ENCODE measurements around the gene ICAM5. TPM values are rescaled to one million over a fixed set of nuclear protein-coding genes. Genes with fewer than 3 reads are reported as not detected.

Gene ICAM5
- total RNA-seq, 4 donors from 2014 or later: 0.27 to 0.48 TPM; not detected in 2

- DNase-seq: no peak
- intact Hi-C loops (cut with DNase I; ENCODE audit: low total_unique reads): no loop called here
- no peaks in the 10 kb centered on the region for H3K9me3 ChIP-seq
- in situ Hi-C loops (cut with MboI; ENCODE audit: low pct_ligation_motif_present in 1 of 4, low pct_unique_long_range_greater_than_20kb in 1 of 4, low sequenced_read_pairs in 3 of 4): no loop called here
- H3K27me3 ChIP-seq: no peaks in the 10 kb centered on the region
- no peak overlapping the region for H3K27ac ChIP-seq
- peaks cover 0 to 40% (median 25%) of the 10 kb centered on the region in 4 donors for H3K36me3 ChIP-seq
- TF ChIP-seq CTCF (IDR thresholded peaks at IDR 0.05) (no peak), EP300 (IDR thresholded peaks at IDR 0.05; ENCODE audit: low read depth) (no peak), POLR2A (IDR thresholded peaks at IDR 0.05) (no peak), POLR2AphosphoS5 (IDR thresholded peaks at IDR 0.05) (no peak)
- WGBS, 2 donors (ENCODE audit: low coverage in 1 of 2): 96% methylated on average over 11 of the region's 13 CpGs; no CpG with 5 or more reads in 1 of the 2 donors
- no peak overlapping the region for H3K4me3 ChIP-seq
- peaks cover 0 to 24% (median 16%) of the 10 kb centered on the region in 4 donors for H3K4me1 ChIP-seq
Observed at GRCh38 chr19:10329555-10329954, 39.8 kb downstream of the ICAM5 start.

DNA sequence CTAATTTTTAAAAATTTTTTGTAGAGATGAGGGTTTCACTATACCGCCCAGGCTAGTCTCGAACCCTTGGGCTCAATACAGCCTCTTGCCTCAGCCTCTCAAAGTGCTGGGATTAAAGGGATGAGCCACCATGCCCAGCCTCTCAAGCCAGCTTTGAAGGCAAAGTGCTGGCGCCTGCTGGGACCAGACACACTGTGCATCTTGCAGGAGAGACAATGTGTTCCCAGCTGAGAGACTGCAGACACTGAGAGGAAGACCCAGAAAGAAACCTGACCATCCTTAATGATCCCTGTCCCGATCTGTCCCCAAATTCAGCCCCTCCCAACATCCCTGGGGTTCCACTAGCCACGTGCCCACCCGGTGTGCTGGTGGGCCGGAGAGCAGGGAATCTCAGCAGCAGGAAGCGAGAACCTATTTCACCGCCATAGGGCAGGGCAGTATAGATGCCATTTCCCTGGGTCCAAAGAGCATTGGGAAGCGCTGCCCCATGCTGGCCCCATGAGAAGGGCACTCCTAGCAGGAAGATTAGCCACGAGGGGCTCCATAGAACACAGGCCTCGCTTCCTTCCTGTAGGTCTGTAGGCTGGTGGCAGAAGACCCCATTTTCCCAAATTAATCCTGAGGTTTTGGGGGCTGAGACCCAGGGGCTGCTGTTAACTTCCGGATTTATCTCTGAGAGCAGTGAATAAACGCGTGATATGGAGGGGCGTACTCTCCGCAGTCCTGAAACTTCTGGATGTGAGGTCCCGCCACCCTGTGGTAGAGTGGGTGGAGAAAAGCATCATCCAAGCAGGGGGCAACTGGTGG lies 42.6 kb downstream of the ICAM5 start:
- peak; percentile 71 for DNase-seq
- WGBS, 2 donors (ENCODE audit: low coverage in 1 of 2): 18 to 43% methylated on average over 1 to 18 of the region's 18 CpGs
- TF ChIP-seq POLR2AphosphoS5 (IDR thresholded peaks at IDR 0.05): peak in 1 of 3 donors; percentile 16
- no peak for TF ChIP-seq CTCF (IDR thresholded peaks at IDR 0.05)
- TF ChIP-seq POLR2A (IDR thresholded peaks at IDR 0.05): peak; percentile 19
- in situ Hi-C loops (cut with MboI; ENCODE audit: low pct_ligation_motif_present in 1 of 4, low pct_unique_long_range_greater_than_20kb in 1 of 4, low sequenced_read_pairs in 3 of 4) (no loop called here), intact Hi-C loops (cut with DNase I; ENCODE audit: low total_unique reads) (no loop called here)
- Histone ChIP-seq H3K27ac (peak overlapping the region; percentile 90 to 95 (median 91)), H3K4me3 (peak overlapping the region; percentile 66 to 89 (median 74)), H3K4me1 (peaks cover 0 to 31% (median 18%) of the 10 kb centered on the region in 4 donors), H3K27me3 (no peaks in the 10 kb centered on the region), H3K36me3 (peaks cover 0 to 21% (median 14%) of the 10 kb centered on the region in 4 donors), H3K9me3 (no peaks in the 10 kb centered on the region)

DNA sequence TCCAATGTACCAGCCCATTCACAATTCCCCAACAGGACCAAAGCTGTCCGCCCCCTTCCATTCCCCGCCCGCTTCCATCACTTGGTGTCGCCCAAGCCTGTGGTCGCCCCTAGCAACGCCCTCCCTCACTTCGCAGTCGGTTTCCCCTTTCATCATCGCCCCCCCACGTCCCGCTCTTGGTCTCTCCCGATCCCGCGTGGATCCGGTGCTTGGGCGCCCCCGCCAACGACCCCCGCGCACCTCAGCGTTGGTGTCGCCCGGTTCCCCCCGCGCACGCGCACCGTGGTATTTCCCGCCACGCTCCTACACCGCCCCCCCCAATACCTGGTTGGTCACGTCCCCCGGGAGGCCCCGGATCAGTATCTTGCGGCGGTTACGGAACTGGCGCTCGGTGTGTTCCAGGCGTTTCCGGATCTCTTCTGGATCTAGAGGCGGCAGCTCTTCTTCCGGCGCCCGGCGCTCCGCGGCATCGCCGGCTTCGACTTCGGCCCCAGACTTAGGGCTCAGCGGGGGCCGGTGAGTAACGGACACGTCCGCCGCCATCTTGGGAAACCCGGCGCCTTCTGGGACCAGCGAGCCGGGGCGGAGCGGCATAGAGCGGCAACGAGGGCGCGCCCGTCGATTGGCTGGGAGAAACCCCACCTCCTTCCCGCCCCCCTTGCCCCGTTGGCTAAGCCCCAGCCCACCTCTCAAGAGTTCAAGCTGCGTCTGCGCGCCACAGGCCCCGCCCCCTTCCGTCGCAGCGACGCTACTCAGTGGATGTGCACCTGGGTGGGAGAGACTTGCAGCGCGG lies 43.4 kb downstream of the ICAM5 start, which contains the start of gene RAVER1:
TSS of gene RAVER1 (minus strand) at position 565 of the 793 bp plus-strand sequence. CDS start at position 543, 22 bp downstream.
- no peaks in the 10 kb centered on the region for H3K9me3 ChIP-seq
- no peaks in the 10 kb centered on the region for H3K27me3 ChIP-seq
- peak within 1 kb of the TSS; percentile 90 to 95 (median 91) for H3K27ac ChIP-seq
- TF ChIP-seq EP300 (IDR thresholded peaks at IDR 0.05; ENCODE audit: low read depth): no peak
- no peak for TF ChIP-seq CTCF (IDR thresholded peaks at IDR 0.05)
- TF ChIP-seq POLR2A (IDR thresholded peaks at IDR 0.05): peak; percentile 74
- peak; percentile 81 to 90 (median 90) for TF ChIP-seq POLR2AphosphoS5 (IDR thresholded peaks at IDR 0.05)
- peaks cover 0 to 31% (median 18%) of the 10 kb centered on the region in 4 donors for H3K4me1 ChIP-seq
- DNase-seq: peak; percentile 99
- in situ Hi-C loops (cut with MboI; ENCODE audit: low pct_ligation_motif_present in 1 of 4, low pct_unique_long_range_greater_than_20kb in 1 of 4, low sequenced_read_pairs in 3 of 4): no loop called here
- 1% methylated on average over 35 of the region's 82 CpGs; no CpG with 5 or more reads in 1 of the 2 donors for WGBS, 2 donors (ENCODE audit: low coverage in 1 of 2)
- intact Hi-C loops (cut with DNase I; ENCODE audit: low total_unique reads): no loop called here
- peaks cover 0 to 13% (median 7%) of the 10 kb centered on the region in 4 donors for H3K36me3 ChIP-seq
- peak within 1 kb of the TSS; percentile 66 to 89 (median 74) for H3K4me3 ChIP-seq
